Measurements from ENCODE around the gene RBM10. TPM values are rescaled to one million over a fixed set of nuclear protein-coding genes. Genes with fewer than 3 reads are reported as not detected.

Gene RBM10
- total and polyA plus RNA-seq, 7 donors, result 18.2 to 33.8 (median 25.0) TPM

GRCh38 chrX:47178337-47178736 lies 33.3 kb downstream of the RBM10 start:
- WGBS, 3 donors, result 79 to 88% (median 82%) methylated on average over 5 of the region's 5 CpGs
- Histone ChIP-seq H3K9me3 (no peaks in the 10 kb centered on the region), H3K36me3 (ENCODE audit: insufficient read depth in 1 of 2, low read depth in 1 of 2) (peaks cover 3 to 75% of the 10 kb centered on the region in 2 donors), H3K27me3 (ENCODE audit: insufficient read depth in 3 of 3, low read length in 2 of 3) (peaks cover 0 to 38% (median 0%) of the 10 kb centered on the region in 3 donors), H3K4me1 (no peaks in the 10 kb centered on the region), H3K27ac (no peak overlapping the region), H3K4me3 (no peak overlapping the region)
- intact Hi-C loops (cut with DNase I), result no loop called here
- TF ChIP-seq CTCF (IDR thresholded peaks at IDR 0.05), result no peak
- DNase-seq, result no peak
- ATAC-seq, result no peak

- Histone ChIP-seq H3K27me3 (ENCODE audit: insufficient read depth in 3 of 3, low read length in 2 of 3) (peaks cover 0 to 35% (median 0%) of the 10 kb centered on the region in 3 donors), H3K36me3 (ENCODE audit: insufficient read depth in 1 of 2, low read depth in 1 of 2) (peaks cover 3 to 73% of the 10 kb centered on the region in 2 donors), H3K9me3 (no peaks in the 10 kb centered on the region), H3K4me3 (no peak overlapping the region), H3K27ac (no peak overlapping the region), H3K4me1 (no peaks in the 10 kb centered on the region)
- peak; percentile 74 to 90 (median 84) for ATAC-seq
- no peak for TF ChIP-seq CTCF (IDR thresholded peaks at IDR 0.05)
- WGBS, 3 donors, result 57 to 77% (median 59%) methylated on average over 9 to 14 of the region's 14 CpGs
- intact Hi-C loops (cut with DNase I), result no loop called here
- peak; percentile 70 to 84 for DNase-seq
These were observed 34.4 kb downstream of the RBM10 start for GRCh38 chrX:47179221-47179927.

- no peak for ATAC-seq
- intact Hi-C loops (cut with DNase I), result no loop called here
- Histone ChIP-seq H3K4me3 (no peak overlapping the region), H3K27me3 (ENCODE audit: insufficient read depth in 3 of 3, low read length in 2 of 3) (peaks cover 0 to 35% (median 0%) of the 10 kb centered on the region in 3 donors), H3K4me1 (no peaks in the 10 kb centered on the region), H3K9me3 (no peaks in the 10 kb centered on the region), H3K27ac (no peak overlapping the region), H3K36me3 (ENCODE audit: insufficient read depth in 1 of 2, low read depth in 1 of 2) (peaks cover 3 to 74% of the 10 kb centered on the region in 2 donors)
- no peak for TF ChIP-seq CTCF (IDR thresholded peaks at IDR 0.05)
- WGBS, 3 donors, result 84 to 93% (median 89%) methylated on average over 12 to 18 of the region's 18 CpGs
- DNase-seq, result no peak
These were observed 34.9 kb downstream of the RBM10 start for GRCh38 chrX:47179928-47180255.

- H3K36me3 ChIP-seq (ENCODE audit: insufficient read depth in 1 of 2, low read depth in 1 of 2), result peaks cover 3 to 74% of the 10 kb centered on the region in 2 donors
- 81 to 98% (median 92%) methylated on average over 5 to 8 of the region's 8 CpGs for WGBS, 3 donors
- H3K9me3 ChIP-seq, result no peaks in the 10 kb centered on the region
- ATAC-seq (no peak), DNase-seq (no peak)
- no peak for TF ChIP-seq CTCF (IDR thresholded peaks at IDR 0.05)
- H3K27me3 ChIP-seq (ENCODE audit: insufficient read depth in 3 of 3, low read length in 2 of 3), result peaks cover 0 to 33% (median 0%) of the 10 kb centered on the region in 3 donors
- no peaks in the 10 kb centered on the region for H3K4me1 ChIP-seq
- intact Hi-C loops (cut with DNase I), result no loop called here
- H3K27ac ChIP-seq, result no peak overlapping the region
- H3K4me3 ChIP-seq, result no peak overlapping the region
These were observed 35.3 kb downstream of the RBM10 start for GRCh38 chrX:47180346-47180745.

- DNase-seq, result no peak
- intact Hi-C loops (cut with DNase I), result no loop called here
- WGBS, 3 donors, result 87 to 98% (median 95%) methylated on average over 6 to 10 of the region's 10 CpGs
- no peak for ATAC-seq
- H3K27me3 ChIP-seq (ENCODE audit: insufficient read depth in 3 of 3, low read length in 2 of 3), result peaks cover 0 to 28% (median 0%) of the 10 kb centered on the region in 3 donors
- TF ChIP-seq CTCF (IDR thresholded peaks at IDR 0.05), result no peak
- H3K4me3 ChIP-seq, result no peak overlapping the region
- no peaks in the 10 kb centered on the region for H3K9me3 ChIP-seq
- no peaks in the 10 kb centered on the region for H3K4me1 ChIP-seq
- no peak overlapping the region for H3K27ac ChIP-seq
- peaks cover 3 to 76% of the 10 kb centered on the region in 2 donors for H3K36me3 ChIP-seq (ENCODE audit: insufficient read depth in 1 of 2, low read depth in 1 of 2)
These were observed 36.3 kb downstream of the RBM10 start for GRCh38 chrX:47181301-47181700.
